HG02571 (cell line): Measurements from ENCODE around the gene NME1.
A peak's percentile ranks its signal among the peaks of the same experiment; 100 is the strongest.
"Not testable (repeated sequence)": the region's sequence is repeated elsewhere in the genome, so short reads cannot be mapped to it uniquely, and the experiment has no call there.

ENCODE experiments used
- ATAC-seq: cut with Tn5 transposase; IDR thresholded peaks from one replicate; pipeline ENCODE4 v1.9.1; 2021; ENCODE audit warnings: mild to moderate bottlenecking, moderate library complexity; ENCODE audit not compliant: unreplicated experiment

The NME1 gene

DNA sequence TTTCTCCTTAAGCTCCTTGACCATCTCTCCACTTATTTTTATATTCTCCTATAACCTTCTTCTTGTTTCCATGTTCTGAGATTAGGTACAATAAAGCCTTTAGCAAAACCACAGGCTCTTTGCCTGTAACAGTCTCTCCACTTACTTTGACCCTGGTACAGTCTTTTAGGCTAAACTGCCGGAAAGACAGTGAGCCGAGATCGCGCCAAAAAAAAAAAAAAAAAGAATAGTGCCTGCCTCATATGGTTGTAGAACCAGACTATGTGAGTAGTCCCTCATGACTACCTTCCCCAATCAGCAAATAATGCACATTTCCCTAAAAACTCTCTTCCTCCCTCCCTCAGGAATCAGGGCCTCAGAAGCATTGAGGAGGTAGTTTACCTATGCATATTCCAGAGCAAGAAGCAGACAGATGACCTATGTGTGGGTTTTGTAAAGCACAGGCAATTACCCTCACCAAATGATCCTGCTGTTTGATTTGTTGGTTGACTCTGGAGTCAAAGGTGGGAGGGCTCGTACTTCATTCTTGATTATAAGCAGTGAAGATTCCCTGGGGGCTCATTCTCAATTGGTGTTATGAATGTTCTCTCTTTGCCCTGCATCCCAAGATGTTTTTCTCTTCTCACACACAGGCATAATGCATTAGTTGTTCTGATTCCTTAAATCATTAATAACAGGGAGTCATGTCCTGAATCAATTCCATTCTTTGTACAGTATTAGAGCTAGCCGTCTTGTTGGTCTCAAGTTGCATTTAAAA is 8.9 kb upstream of the NME1 start:
- no peak for ATAC-seq

GRCh38 chr17:51147650-51148049 is 5.7 kb upstream of the NME1 start:
- peak; percentile 53 for ATAC-seq

GRCh38 chr17:51149163-51149562 is 4.2 kb upstream of the NME1 start:
- no peak for ATAC-seq

DNA sequence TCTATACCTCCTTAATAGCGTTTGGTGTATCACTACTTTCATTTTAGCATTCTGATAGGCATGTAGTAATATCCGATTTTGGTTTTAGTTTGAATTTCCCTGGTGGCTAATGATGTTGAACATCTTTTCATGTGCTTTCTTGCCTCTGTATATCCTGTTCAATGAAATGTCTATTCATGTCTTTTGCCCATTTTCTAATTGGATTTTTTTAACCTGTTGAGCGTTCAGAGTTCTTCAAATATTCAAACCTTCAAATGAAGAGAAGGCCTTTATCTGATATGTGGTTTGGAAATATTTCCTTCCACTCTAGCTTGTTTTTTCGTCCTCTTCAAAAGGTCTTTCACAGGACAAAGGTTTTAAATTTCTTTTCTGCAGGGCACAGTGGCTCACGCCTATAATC is 2.4 kb upstream of the NME1 start:
- no peak for ATAC-seq

DNA sequence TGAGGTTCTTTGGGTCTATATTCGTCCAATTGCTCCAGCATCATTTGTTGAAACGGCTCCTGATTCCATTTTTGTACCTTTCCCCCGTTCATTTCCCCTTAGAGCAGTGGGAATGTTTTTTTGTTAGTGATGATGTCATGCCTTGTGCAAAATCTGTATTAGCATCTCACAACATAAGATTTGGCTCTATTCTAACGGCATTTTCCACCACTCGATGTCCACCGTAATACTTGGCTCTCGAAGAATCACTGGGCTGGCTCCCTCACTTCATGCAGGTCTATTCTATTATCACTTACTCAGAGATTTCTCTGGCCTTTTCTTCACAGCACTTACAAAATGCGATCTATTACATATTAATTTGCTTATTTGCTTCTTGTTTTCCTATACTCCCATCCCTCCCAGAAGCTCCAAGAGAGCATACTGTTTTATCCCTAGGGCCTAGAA is 571 bp upstream of the NME1 start:
- ATAC-seq: no peak

GRCh38 chr17:51154176-51154575 is 817 bp downstream of the NME1 start:
- no peak for ATAC-seq

DNA sequence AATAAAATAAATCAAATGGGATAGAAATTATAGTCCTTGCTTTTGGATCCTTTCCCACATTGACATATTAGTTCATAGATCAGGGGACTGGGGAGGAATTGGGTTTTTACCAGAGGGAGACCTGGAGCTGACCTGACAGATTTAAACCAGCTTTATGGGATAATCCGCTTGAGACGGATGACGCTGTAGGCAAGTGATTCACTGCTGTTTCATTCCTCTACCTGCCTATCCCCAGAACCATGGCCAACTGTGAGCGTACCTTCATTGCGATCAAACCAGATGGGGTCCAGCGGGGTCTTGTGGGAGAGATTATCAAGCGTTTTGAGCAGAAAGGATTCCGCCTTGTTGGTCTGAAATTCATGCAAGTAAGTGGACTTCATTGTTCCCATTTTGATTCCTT is 2.1 kb downstream of the NME1 start:
- ATAC-seq: no peak

DNA sequence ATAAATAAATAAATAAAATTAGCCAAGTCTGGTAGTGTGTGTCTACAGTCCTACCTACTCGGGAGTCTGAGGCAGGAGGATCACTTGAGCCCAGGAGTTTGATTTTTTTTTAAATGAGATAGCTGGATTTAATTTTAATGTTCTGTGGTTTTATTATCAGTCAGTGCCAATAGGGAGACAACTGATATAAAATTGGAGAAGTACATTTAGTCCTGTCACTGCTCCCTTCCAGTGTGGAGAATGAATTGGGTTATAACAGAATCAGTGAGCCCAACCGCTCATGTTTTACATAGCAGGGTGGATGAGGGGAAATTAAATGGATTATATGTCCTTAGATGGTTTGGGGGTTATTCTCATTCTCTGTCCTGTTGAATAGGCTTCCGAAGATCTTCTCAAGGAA is 6.2 kb downstream of the NME1 start:
- no peak for ATAC-seq

DNA sequence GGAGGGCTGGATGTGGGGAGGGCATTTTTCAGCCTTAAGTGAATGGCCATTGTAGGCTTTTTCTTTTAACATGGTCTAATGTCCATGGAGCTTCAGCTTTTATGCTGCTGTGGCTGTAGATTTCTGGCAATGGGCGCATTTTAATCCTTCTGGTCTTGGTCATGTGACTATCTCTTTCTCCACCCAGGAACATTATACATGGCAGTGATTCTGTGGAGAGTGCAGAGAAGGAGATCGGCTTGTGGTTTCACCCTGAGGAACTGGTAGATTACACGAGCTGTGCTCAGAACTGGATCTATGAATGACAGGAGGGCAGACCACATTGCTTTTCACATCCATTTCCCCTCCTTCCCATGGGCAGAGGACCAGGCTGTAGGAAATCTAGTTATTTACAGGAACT is 8.2 kb downstream of the NME1 start:
- ATAC-seq: no peak

DNA sequence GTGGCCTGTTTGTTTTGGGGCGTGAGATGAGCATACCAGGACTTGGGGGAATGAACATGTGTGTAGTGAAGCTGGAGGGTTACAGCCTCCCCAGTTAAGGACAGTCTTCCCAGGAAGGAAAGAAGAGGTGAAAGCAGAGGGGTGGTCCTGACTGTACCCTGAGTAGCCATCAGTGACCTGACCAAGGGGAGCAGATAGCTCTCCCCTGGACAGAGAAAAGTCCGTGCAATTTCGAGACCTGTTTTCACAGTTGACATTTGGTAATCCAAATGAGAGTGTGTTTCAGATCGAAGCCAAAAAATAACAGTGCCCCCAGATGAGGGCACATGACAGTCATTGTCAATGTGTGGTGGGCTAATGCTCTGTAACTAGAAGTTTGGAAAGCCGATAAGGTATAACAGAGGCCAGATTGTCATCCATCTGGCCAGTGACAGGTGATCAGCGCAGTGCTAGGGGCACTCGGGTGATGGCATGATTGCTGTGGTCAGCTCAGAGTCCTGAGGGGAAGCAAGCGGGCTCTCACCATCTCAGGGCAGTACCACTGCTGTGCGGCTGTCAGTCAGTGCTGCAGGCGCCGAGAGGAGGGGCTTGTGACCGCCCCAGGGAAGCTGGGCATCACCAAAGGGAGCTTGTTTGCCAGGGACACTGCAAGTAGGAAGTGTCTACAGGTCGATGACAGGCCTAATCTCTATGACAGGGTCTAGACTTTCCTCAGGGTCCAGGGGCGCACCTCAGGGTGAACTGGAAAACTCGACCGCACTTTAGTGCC is 11.7 kb downstream of the NME1 start:
- ATAC-seq: no peak

DNA sequence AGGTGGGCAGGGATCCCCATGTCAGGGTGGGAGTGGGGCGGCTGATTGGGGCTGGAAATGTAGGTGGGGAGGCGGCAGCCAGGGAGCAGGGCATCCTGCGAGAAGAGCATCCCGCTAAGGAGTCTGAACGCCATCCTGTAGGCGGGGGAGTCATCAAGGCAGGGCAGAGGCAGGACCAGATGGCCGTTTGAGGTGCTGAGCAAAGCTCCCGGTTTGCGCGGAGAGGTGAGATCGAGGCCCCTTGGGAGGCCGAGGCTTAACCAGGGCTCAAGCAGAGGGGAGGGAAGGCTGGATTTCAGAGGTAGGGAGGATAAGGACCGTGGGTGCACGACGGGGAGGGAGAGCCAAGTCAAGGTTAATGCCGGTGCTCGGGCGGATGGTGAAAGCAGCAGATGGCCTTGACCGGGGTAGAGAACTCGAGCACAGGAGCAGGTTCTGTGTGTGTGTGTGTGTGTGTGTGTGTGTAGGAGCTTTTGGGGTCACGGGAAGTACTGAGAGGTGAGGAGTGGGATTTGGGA is 12.4 kb downstream of the NME1 start:
- peak; percentile 32 for ATAC-seq

GRCh38 chr17:51166198-51166986 is 13.0 kb downstream of the NME1 start, which contains the start of gene NME2:
Gene NME2 (plus strand): TSS chr17:51166411. CDS start chr17:51166831, 420 bp downstream.
- ATAC-seq: peak; percentile 74

- peak; percentile 41 for ATAC-seq
Observed at GRCh38 chr17:51166987-51167931, 13.9 kb downstream of the NME1 start.

GRCh38 chr17:51169340-51169739 is 16.0 kb downstream of the NME1 start:
- no peak for ATAC-seq

- no peak for ATAC-seq
Observed at GRCh38 chr17:51170736-51171135, 17.4 kb downstream of the NME1 start.

- not testable (repeated sequence) for ATAC-seq
Observed at GRCh38 chr17:51172030-51172429, 18.7 kb downstream of the NME1 start.

DNA sequence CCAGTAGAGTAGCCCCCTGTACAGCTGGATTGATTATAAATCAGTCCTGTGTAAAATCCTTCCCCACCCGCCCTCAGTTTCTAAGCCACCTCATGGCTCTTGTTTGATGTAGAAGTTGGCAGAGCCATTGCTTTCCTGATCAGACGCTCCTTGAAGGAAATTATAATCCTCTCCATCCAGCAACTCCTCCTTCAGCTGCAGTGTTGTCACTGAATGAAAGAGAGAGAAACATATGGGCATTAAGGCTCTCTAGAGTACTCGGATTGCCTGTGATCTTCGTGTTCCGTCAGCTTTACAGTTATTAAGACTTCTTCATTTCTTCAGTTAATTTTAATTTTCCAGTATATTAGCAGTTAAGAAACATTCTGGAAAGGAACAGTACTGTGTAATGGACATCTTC is 27.1 kb downstream of the NME1 start:
- ATAC-seq: no peak

GRCh38 chr17:51184124-51184523 is 30.8 kb downstream of the NME1 start:
- no peak for ATAC-seq

- ATAC-seq: no peak
Observed at GRCh38 chr17:51185763-51186332, 32.5 kb downstream of the NME1 start.
